GM12865 (cell line): Measurements from ENCODE around the gene KRT14.

ENCODE experiments used
- DNase-seq: peaks from one replicate; pipeline ENCODE4 v3.0.0; 2010; ENCODE audit warnings: low read depth
- H3K4me3 ChIP-seq: 2 replicates; pipeline ENCODE4 v1.5.1; 2011; ENCODE audit warnings: mild to moderate bottlenecking, low read depth, low read length, control low read depth
- TF ChIP-seq, protein P1 (sequence below): IDR thresholded peaks from 2 replicates; pipeline ENCODE4 v1.5.1; 2011; ENCODE audit warnings: low read length, control low read depth, low read depth, inconsistent platforms; ENCODE audit not compliant: insufficient read depth; ENCODE audit errors: missing control alignments

The KRT14 gene

DNA sequence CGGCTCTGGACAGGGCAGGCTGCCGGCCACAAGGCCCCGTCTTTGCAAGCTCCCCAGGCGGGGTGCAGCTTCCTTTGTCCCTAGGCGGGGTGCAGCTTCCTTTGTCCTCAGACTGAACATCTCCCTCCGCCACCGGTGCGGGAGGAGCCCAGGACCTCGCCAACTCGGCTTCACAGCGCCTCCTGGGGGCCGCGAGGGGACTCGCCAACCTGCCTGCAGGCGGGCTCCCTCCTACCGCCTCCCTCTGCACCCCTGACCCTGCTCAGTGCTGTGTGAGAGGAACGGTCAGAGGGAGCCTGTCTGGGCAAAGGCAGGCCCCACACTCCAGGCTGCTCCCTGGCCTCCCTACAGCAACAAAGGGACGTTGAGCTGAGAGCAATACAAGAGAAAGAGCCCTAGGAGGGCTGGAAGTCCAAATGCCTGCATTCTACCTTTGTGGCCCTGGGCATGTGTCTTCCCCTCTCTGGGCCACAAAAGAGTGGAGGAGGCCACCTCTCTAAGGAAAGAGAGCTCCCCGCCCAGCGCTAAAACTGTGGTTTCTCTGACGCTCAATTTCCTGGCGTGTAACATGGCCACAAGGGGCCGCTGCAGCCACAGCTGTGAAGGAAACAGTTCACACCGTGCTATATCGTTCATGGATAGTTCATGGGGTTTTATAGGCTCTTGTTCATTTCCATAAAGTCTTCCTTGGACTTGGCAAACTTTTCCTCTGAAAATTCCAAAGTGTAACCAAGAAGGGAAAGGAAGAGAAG is 37.7 kb downstream of the KRT14 start:
- peak; percentile 67 for DNase-seq
- TF ChIP-seq, protein P1, sequence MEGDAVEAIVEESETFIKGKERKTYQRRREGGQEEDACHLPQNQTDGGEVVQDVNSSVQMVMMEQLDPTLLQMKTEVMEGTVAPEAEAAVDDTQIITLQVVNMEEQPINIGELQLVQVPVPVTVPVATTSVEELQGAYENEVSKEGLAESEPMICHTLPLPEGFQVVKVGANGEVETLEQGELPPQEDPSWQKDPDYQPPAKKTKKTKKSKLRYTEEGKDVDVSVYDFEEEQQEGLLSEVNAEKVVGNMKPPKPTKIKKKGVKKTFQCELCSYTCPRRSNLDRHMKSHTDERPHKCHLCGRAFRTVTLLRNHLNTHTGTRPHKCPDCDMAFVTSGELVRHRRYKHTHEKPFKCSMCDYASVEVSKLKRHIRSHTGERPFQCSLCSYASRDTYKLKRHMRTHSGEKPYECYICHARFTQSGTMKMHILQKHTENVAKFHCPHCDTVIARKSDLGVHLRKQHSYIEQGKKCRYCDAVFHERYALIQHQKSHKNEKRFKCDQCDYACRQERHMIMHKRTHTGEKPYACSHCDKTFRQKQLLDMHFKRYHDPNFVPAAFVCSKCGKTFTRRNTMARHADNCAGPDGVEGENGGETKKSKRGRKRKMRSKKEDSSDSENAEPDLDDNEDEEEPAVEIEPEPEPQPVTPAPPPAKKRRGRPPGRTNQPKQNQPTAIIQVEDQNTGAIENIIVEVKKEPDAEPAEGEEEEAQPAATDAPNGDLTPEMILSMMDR: peak; percentile 80
- no peak overlapping the region for H3K4me3 ChIP-seq

DNA sequence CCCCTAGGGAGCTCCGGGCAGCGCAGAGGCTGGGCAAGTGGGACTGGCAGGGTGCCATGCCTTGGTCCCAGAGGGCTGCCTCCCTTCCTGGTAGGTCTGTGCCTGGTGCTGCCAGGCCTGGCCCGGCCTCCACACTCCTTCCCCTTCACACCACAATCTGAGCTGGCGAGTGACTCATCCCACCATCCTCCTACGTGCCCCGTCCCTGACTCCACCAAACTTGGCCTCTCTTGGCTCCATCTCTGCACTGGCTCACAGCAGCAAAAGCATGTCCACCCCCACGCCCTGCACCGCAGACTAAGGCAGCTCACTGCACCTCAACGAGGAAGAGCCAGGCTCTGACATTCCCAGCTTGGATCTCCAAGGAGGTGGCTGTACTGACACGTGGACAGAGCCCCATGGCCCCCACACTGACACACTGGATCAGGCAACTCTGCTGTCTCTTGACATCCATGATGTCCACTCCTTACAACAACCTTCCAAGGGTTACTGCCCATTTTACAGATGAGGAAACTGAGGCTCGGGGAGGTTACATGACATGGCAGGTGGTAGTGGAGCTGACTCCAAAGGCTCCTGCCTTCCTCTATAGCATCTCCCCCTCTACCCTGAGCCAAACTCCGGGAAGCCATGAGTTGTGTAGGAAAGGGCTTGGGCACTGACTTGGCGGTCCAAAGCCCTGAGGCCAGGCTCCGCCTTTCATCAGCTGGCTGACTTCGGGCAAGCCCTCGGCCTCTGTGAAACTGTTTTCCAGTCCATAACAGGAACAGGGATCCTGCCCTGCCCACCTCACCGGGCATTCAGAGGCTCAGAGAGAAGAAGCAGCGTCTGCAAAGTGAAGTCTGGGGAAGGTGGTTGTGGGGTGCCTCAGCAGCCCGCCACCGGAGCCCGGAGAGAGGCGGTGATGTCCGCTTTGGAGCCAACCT is 38.5 kb downstream of the KRT14 start:
- H3K4me3 ChIP-seq: no peak overlapping the region
- no peak for DNase-seq
- TF ChIP-seq, protein P1: no peak

DNA sequence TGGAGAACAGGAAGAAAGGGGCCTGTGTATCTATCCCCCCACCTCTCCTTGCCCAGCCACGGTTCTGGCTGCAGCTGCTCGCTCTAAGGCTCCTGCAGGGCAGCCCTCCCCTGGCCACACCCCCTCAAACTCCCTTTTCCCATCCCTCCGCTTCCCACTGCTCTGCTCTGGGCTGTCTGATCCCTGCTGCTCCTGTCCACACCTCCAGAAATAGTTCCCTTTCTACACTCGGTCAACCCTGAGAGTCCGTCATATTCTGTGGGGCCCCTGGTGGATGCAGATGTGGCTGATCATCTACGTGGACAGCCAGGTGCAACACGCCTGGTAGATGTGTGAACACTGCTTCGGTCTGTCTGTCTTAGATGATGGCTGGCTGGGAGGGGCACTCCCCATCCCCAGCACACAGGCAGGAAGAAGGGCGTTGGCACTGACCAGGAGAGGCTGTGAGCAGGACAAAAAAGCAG is 39.3 kb downstream of the KRT14 start:
- TF ChIP-seq, protein P1: no peak
- no peak overlapping the region for H3K4me3 ChIP-seq
- DNase-seq: no peak

DNA sequence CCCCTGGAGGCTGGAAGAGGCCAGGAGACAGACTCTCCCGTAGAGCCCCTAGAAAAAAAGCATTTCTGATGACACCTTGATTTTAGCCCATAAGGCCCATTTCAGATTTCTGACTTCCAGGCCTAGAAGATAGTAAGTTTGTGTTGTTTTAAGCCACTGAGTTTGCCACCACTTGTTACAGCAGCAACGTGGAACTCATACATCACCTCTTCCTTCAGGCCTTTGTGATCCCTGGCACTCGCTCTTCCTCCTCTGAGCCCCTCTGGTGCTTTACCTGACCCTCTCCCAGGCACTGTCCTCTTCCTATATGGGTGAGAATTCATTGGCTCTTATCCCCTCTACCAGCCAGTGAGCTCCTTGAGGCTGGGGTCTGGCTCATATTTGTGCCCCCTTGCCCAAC is 39.9 kb downstream of the KRT14 start:
- DNase-seq: no peak
- H3K4me3 ChIP-seq: no peak overlapping the region
- TF ChIP-seq, protein P1: no peak

DNA sequence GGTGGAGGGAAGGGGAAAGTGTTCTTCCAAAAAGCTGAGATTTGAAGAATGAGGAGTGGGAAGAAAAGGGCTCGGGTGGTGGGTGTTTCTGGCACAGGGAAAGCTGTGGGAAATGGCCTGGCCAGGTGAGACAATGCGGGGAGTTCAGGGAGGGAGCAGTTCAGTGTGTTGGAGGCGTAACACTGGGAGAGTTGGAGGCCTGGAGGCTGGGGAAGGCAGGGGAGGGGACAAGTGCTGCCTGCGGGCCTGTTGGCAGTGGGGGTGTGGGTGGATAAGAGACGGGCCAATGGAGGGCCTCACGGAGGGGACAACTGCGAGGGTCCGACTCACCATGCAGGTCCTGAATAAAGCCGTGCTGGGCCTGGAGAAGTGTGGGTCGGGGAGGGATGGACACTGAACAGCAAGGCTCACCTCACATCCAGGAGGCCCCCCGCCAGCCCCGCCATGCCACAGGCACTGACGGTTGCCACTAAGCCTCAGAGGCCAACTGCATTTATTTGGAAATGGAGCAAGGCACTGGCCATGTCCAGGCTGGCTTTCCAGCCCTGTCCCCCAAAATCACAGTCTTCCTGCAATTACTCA is 40.8 kb downstream of the KRT14 start:
- H3K4me3 ChIP-seq: no peak overlapping the region
- no peak for DNase-seq
- TF ChIP-seq, protein P1: no peak

DNA sequence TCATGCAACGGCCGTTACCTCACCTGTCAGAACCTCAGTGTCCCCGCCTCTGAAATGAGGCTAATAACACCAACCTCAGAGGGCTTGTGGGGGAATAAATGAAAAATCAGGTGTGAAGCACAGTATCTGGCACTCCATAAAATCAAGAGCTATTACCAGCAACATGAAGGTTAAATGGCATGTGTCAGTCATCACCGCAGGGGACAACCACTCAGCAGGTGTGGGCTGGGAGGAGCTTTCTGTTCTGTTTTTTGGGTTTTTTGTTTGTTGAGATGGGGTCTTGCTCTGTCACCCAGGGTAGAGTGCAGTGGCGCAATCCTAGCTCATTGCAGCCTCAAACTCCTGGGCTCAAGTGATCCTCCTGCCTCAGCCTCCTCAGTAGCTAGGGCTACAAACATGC is 41.8 kb downstream of the KRT14 start:
- H3K4me3 ChIP-seq: no peak overlapping the region
- TF ChIP-seq, protein P1: no peak
- DNase-seq: no peak
